GM21381 (cell line): ENCODE measurements around the gene GSTCD.
"Not testable (repeated sequence)": the region's sequence is repeated elsewhere in the genome, so short reads cannot be mapped to it uniquely, and the experiment has no call there.

ENCODE experiments used
- ATAC-seq: cut with Tn5 transposase; IDR thresholded peaks from one replicate; pipeline ENCODE4 v1.9.1; 2021; ENCODE audit warnings: mild to moderate bottlenecking, moderate library complexity; ENCODE audit not compliant: unreplicated experiment

The GSTCD gene

DNA sequence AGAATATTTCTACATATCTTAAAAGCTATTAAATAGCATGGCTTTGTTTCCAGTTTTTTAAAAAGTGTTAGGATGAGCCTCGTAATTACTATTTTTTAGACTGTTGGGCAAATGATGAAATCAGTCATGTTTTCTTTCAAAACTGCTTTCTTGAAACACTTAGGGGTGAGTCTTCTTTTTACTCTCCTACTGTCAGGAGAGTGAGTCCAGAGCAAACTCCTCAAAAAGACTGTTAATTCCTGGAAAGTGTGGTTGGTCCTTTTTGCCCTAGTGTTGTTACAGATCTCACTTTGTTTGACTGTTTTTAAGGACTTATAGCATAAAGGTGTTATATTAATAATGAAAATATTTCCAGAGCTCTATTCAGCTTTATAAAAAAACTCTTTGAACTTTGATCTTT is 6.3 kb downstream of the GSTCD start:
- no peak for ATAC-seq

GRCh38 chr4:105715692-105716278 is 7.2 kb downstream of the GSTCD start:
- no peak for ATAC-seq

DNA sequence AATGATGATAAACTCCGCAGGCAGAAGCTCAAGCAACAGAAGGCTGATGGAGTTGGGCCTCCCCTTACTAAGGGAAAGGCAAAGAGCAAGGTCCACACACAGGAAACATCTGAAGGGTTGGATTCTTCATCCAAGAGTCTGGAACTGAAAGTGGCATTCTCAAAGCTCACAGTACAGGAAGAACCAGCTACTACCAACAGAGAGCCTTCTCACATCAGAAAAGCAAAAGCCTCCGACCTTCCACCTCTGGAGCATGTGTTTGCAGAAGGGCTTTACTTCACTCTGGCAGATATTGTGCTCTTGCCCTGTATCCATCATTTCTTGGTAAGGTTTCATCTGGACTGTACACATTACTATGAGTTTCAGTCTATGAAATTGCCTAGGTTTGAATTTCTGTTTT is 10.6 kb downstream of the GSTCD start:
- no peak for ATAC-seq

DNA sequence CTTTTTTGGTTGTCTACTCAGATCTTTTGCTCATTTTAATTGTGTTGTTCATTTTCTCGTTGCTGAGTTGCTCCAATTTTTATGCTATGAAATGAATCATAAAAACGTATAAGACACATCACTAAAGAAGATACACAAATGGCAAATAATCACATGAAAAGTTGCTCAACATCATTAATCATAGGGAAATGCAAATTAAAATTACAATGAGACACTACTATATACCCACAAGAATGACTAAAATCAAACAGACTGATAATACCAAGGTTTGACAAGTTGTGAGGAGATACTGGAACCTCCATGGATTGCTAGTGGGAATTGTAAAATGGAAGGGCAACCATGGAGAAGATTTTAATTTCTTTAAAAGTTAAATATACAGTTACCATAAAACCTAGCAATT is 17.0 kb downstream of the GSTCD start:
- no peak for ATAC-seq

DNA sequence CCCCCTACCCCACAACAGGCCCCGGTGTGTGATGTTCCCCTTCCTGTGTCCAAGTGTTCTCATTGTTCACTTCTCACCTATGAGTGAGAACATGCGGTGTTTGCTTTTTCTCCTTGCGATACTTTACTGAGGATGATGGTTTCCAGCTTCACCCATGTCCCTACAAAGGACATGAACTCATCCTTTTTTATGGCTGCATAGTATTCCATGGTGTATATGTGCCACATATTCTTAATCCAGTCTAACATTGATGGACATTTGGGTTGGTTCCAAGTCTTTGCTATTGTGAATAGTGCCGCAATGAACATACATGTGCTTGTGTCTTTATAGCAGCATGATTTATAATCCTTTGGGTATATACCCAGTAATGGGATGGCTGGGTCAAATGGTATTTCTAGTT is 21.3 kb downstream of the GSTCD start:
- not testable (repeated sequence) for ATAC-seq

GRCh38 chr4:105735217-105735616 is 26.6 kb downstream of the GSTCD start:
- ATAC-seq, result not testable (repeated sequence)

DNA sequence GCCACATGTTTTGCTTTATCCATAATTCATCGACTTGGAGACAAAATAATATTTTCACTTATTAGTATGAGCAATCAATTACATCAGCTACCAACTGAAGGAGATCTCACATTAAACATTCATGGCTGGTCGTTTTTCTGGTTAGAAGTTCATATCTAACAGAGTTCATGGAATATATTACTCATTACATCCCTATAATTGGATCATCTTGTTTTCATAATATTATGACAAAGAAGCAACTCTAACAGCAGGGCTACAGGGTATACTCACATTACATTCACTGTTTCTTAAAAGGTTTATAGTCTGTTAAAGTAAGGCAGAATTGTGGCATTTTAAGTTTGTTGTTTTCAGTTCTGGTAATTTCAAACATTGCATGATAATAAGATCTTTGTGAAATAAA is 33.0 kb downstream of the GSTCD start:
- no peak for ATAC-seq

- ATAC-seq, result no peak
Observed at GRCh38 chr4:105748222-105748621, 39.6 kb downstream of the GSTCD start.

DNA sequence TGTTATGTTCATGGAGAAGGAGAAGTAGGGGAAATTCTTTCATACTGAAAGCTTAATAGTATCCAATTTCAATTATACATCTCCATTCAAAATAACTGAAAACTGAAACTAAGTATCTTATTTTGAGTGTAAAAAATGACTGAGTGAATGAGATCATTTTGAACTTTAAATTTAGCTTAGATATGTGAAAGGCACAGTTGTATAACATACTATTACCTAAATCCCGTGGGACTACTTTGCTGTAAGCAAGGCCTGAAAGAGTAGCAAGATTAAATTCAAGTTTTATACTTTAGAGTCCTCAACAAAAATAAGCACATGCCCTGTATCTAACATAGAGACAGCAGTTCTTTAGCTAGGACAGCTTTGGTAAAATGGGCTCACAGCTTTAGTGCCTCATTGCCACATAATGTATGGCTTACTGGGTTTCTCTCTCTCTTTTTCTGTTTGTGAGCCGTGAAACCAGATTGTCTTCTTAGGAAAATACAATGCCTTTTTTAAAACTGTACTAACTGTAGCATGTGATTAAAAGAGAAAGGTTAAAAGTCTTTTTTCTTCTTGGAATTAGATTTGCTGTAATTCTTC is 43.2 kb downstream of the GSTCD start:
- no peak for ATAC-seq

- no peak for ATAC-seq
Observed at GRCh38 chr4:105753361-105753760, 44.8 kb downstream of the GSTCD start.

DNA sequence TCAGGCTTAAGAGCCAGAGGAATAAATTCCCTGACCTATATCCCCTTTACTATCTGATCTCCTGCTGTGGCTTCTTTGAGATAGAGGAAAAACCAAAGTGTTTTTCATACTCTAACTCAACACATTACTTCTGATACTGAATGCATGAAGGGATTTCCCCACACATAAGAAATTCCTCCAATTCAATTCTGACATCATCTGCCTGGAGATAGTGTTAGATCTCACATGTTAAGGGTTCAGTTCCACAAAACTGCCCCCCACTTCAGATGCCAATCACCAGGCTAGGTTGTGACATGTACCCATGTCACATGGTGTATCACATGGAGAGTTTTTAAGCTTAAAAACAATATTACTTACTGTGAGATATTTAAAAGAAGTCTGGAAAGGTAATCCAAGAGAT is 46.8 kb downstream of the GSTCD start:
- no peak for ATAC-seq

DNA sequence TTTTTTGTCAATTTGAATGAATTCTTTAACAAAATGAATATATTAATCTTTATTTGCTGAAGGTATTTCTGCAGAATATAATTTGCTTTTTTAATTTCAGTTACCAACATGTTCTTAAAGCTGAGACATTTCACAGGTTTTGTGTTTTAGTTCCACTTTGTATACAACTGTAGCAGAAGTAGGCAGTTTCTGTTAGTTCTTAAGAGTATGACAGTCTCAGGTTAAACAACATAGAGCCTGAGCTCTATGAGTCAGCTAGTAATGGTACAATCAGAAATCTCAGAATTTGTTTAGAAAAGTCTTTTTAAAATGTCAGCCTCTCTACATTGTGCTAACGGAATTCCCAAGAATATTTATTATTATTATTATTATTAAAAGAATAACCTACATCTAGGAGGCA is 50.4 kb downstream of the GSTCD start:
- ATAC-seq, result no peak

GRCh38 chr4:105765690-105766407 is 57.3 kb downstream of the GSTCD start:
- ATAC-seq, result no peak

- ATAC-seq, result no peak
Observed at GRCh38 chr4:105767579-105767978, 59.0 kb downstream of the GSTCD start.

GRCh38 chr4:105770524-105770923 is 61.9 kb downstream of the GSTCD start:
- not testable (repeated sequence) for ATAC-seq

- not testable (repeated sequence) for ATAC-seq
Observed at GRCh38 chr4:105772065-105772464, 63.5 kb downstream of the GSTCD start.

DNA sequence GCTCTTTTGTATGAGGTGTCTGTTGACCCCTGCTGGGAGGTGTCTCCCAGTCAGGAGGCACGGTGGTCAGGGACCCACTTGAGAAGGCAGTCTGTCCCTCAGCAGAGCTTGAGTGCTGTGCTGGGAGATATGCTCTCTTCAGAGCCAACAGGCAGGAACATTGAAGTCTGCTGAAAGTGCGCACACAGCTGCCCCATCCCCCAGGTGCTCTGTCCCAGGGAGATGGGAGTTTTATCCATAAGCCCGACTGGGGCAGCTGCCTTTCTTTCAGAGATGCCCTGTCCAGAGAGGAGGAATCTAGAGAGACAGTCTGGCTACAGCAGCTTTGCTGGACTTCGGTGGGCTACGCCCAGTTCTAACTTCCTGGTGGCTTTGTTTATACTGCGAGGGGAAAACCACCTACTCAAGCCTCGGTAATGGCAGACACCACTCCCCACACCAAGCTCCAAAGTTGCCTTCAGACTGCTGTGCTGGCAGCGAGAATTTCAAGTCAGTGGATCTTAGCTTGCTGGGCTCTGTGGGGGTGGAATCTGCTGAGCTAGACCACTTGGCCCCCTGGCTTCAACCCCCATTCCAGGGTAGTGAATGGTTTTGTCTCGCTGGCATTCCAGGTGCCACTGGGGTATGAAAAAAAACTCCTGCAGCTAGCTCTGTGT is 67.3 kb downstream of the GSTCD start:
- not testable (repeated sequence) for ATAC-seq

- ATAC-seq, result no peak
Observed at GRCh38 chr4:105780176-105780575, 71.6 kb downstream of the GSTCD start.

DNA sequence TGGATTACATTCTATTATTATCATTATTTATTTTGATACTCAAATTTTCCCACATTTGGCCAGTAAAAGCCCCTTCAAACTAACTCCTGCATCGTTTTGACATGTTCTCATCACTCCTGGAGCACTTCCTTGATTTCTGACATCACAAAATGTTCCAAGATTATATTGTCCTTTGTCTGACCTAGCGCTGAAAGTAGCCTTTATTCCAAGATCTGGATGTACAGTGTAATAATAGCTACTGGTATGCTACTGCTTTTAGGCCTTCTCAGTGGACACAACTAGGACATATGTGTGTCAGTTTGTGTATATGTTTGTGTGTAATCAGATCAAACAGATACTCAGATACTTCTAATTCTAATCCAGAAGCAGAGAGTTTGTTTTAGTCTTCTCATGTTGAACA is 76.2 kb downstream of the GSTCD start:
- no peak for ATAC-seq

- no peak for ATAC-seq
Observed at GRCh38 chr4:105785792-105786191, 77.2 kb downstream of the GSTCD start.

DNA sequence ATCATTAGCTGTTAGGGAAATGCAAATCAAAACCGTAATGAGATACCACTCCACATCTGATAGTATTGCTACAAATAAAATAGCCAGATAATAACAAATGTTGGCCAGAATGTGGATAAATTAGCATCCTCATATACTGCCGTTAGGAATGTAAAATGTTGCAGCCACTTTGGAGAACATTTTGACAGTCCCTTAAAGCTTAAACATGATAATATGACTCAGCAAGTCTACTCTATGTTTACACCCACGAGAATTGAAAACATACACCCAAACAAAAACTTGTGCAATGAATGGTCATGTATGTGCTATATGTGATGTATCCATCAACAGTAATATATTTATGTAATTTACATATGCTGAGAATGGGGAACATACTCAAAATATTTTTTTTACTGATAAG is 78.2 kb downstream of the GSTCD start:
- ATAC-seq, result no peak

- no peak for ATAC-seq
Observed at GRCh38 chr4:105797225-105797624, 88.6 kb downstream of the GSTCD start.
